HG03039 (cell line): ENCODE data around the gene HSPA1L.

Experiments used
- ATAC-seq: cut with Tn5 transposase; IDR thresholded peaks from one replicate; pipeline ENCODE4 v1.9.1; 2021; ENCODE audit warnings: mild to moderate bottlenecking, moderate library complexity; ENCODE audit not compliant: unreplicated experiment

Gene HSPA1L

DNA sequence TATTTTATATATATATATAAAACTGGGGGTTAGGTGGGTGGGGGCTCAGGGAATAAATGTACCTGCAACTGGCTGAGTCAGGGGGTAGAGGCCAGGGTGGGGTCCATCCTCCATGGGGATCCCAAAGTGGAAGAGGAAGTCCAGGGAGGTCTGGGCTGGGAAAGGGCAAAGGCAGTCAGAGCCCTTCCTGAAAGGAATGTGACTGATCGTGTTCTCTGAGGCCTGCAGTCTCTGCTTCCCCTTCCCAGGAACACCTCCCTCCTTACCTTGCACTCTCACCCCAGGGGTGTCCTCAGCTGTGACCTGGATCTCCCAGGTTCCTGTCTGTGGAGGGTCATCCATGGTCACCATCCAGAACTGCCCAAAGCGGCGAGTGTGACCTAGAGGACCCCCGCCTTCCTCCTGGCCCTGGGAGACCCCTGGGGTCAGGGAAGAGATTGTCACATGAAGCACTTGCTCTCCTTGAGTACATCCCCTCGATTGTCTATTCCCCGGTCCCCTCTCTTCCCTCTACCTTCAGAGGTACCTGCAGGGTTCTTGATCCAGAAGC lies 47.9 kb downstream of the HSPA1L start:
- no peak for ATAC-seq

DNA sequence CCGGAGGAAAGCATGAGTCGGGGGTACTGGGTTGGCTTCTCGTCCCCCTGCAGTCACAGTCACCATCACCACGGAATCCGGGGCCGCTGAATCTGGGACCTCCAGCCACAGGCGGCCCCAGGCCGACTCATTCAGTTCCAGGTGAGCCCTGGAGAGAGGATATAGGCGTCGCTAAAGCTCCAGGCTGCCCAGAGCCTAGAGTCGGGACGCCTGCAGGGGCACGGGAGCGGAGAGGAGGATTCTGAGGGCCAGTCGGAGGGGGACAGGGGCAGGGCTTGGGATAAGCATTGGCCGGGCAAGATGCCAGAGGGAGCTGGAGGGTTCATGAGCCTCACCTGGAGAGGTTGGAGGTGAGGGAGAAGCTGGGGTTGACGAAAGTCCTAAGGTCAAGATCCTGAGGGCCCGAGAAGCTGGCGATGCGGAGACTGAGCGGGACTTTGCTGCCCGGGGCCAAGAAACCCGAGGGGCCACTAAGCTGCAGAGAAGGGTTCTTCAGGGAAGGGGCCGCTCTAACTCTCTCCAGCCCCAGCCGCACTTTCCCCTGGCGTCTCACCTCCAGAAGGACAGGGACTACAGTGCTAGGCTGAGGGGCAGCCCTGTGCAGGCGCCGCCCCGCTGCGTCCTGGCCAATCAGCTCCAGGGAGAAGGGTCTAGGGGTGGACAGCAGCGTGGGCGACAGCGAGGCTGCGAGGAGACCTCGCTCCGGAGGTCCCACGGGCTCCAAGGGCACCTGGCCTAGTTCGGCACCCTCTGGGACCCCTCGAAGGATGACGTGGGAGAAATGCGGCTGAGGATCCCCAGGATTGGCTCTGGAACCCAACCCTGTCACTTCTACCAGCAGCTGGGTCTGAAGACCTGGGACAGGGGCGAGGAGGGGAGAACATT lies 48.9 kb downstream of the HSPA1L start:
- ATAC-seq: no peak

DNA sequence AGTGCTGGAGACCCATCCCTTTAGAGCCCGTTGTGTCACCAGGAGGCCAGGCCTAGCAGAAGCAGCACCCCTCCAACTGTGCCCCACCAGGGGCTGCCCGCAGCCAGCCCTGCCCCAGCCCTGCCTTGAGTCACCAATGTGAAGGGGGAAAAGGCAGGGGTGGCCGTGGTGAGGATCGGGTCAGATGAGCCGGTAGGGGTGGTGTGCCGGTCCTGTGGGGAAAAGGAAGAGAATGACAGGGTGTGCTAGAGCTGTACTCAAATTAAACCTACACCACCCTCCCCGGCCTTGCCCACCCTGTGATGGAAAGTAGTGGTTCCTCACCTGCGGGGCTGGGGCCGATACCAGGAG lies 49.5 kb downstream of the HSPA1L start:
- no peak for ATAC-seq

DNA sequence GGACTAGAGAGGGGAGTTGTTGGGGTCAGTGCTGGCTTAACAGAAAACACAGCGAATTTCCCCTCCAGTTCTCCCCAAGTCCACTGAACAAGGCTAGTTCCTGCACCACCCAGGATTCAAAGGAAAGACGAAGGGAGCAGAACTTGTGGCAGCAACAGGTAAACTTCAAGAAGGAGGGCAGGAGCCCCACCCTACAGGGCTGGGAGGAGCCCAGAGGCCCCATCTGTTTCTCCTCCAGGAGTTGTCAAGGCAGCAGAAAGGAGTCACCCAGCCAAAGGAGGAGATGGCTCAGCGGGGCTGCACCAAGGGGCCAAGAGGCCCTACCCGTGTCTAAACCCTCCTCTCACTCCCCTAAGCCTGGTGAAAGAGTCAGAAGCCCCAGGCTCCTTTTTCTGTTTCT lies 50.9 kb downstream of the HSPA1L start:
- no peak for ATAC-seq

DNA sequence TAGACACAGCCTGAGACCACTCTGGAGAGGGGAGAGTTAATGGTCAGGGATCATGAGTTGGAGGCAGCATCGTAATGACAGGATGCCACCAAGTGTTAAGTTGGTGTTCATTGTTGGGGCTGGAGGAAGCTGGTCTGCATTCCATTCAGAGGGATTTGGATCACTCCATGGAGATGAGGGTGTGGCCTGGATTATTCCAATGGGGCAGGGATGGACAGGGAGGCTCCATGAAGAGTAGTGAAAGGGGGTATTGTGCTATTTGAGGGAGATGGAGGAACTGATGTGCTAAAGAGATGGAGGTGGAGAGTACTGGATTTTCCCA lies 51.5 kb downstream of the HSPA1L start:
- ATAC-seq: no peak

DNA sequence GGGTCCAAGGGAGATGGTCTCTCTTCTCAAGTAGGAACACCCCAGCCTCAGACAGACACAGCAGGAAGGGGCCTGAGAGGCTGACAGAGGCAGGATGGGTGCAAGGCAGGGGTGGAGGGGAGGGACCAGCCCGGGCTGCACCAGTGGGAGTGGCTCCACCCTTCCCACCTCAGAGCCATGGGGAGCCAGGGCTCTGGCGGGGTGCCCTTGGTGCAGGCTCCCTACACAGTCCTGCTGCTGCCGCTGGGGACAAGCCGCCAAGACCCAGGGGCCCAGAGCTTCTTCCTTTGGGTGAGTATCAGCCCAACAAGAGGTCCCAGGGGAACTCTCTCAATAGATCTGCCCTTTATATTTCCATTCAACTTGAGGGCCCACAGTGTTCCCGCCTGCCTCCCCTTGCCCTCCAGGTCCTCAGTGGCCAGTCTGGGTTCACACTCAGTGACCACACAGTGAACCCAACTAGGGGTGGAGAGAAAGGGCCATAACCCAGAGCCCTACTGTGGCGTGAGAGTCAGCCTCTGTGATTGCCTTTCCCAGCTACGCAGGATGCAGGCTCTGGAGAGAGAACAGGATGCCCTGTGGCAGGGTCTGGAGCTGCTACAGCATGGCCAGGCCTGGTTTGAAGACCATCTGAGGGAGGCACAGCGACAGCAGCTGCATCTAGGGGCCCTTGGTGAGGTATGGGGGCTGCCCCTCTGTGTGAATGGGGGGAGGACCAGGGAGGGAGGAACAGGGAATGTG lies 52.0 kb downstream of the HSPA1L start:
- no peak for ATAC-seq

DNA sequence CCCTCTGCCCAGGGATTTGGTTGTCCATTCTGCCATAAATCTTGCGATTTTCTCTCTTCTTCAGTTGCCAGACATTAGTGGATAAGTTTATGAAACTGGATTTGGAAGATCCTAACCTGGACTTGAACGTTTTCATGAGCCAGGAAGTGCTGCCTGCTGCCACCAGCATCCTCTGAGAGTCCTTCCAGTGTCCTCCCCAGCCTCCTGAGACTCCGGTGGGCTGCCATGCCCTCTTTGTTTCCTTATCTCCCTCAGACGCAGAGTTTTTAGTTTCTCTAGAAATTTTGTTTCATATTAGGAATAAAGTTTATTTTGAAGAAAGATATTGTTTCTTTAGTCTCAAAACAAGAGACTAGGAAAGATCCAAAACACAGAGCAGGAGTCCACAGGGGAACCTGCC lies 52.7 kb downstream of the HSPA1L start, which contains the start of gene SAPCD1:
Gene SAPCD1 (plus strand): TSS at position 301 of the 400 bp plus-strand sequence. CDS start 399 bp downstream, outside the sequence.
- no peak for ATAC-seq

DNA sequence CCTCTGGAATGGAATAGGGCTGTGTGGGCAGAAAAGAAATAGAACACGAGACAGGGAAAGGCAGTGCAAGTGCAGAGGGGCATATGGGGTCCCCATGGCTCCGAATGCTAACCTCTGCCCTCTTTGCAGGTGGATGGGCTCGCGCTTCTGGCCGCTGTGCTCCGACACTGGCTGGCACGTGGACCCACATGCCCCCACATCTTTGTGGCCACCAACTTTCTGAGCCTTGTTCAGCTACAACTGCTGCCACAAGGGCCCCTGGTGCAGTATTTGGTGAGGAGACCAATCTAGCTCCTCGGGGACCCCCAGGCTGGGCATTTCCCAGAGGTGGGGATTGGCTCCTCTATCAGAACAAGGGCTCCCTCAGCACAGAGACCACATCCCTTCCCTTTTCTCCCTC lies 53.7 kb downstream of the HSPA1L start:
- no peak for ATAC-seq

DNA sequence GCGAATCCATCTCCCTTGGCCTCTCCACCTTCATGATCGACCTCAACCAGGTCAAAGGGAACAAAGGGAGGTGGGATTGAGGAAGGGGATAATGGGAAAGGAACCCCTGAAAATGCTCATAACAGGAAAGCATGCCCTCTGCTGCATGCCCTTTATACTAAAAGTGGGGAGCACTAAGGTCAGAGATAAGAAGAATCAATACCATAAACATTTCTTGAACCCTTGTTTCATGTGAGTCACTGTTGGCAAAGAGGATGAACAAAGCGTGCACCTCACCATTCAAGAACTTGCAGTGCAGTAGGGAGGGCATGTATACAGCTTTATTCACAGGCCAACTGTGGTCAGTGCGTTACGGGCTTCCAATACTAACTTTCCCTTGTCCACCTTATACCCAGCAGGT lies 54.3 kb downstream of the HSPA1L start:
- ATAC-seq: no peak
